ENCODE data around the gene MYO9B. TPM values are rescaled to one million over a fixed set of nuclear protein-coding genes. Genes with fewer than 3 reads are reported as not detected.

Gene MYO9B
- total RNA-seq, 1 donor from 2014 or later = 55.9 TPM

- TF ChIP-seq, protein P1, sequence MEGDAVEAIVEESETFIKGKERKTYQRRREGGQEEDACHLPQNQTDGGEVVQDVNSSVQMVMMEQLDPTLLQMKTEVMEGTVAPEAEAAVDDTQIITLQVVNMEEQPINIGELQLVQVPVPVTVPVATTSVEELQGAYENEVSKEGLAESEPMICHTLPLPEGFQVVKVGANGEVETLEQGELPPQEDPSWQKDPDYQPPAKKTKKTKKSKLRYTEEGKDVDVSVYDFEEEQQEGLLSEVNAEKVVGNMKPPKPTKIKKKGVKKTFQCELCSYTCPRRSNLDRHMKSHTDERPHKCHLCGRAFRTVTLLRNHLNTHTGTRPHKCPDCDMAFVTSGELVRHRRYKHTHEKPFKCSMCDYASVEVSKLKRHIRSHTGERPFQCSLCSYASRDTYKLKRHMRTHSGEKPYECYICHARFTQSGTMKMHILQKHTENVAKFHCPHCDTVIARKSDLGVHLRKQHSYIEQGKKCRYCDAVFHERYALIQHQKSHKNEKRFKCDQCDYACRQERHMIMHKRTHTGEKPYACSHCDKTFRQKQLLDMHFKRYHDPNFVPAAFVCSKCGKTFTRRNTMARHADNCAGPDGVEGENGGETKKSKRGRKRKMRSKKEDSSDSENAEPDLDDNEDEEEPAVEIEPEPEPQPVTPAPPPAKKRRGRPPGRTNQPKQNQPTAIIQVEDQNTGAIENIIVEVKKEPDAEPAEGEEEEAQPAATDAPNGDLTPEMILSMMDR (conservative IDR thresholded peaks at IDR 0.05; ENCODE audit: low read depth, low read length) = no peak
- H3K4me3 ChIP-seq (ENCODE audit: low read depth, low read length) = peak overlapping the region; percentile 95
Observed at GRCh38 chr19:17073869-17074633, 1.5 kb upstream of the MYO9B start.

GRCh38 chr19:17074634-17075034 lies 943 bp upstream of the MYO9B start:
- TF ChIP-seq, protein P1 (conservative IDR thresholded peaks at IDR 0.05; ENCODE audit: low read depth, low read length) = no peak
- DNase-seq (ENCODE audit: low read depth) = no peak
- peak overlapping the region; percentile 95 for H3K4me3 ChIP-seq (ENCODE audit: low read depth, low read length)

More at GRCh38 chr19:17073869-17074633, 1.5 kb upstream of the MYO9B start:
- DNase-seq (ENCODE audit: low read depth) = no peak

GRCh38 chr19:17075864-17076542 lies 426 bp downstream of the MYO9B start:
- H3K4me3 ChIP-seq (ENCODE audit: low read depth, low read length) = peak overlapping the region; percentile 84
- TF ChIP-seq, protein P1 (conservative IDR thresholded peaks at IDR 0.05; ENCODE audit: low read depth, low read length) = no peak
- DNase-seq (ENCODE audit: low read depth) = no peak

DNA sequence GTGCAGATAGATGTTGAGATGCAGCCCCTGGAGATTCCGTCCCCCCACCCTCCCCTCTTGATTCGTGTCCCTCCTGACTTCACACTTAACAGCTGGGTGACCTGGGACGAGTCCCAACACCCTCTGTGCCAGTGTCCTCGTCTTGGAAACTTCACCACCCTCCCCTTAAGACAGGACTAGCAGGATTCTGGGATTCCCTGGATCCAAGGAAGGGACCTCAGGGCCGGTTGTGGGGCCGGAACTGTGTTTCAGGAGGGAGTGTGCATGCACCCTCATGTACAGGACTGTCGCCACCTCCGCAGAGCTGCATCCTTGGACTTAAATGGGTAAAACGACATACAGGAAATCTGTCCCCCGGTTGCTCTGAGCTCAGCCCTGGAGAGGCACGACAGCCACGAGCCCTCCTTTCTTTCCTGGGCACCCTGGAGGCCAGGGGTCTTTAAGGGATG lies 990 bp downstream of the MYO9B start:
- TF ChIP-seq, protein P1 (conservative IDR thresholded peaks at IDR 0.05; ENCODE audit: low read depth, low read length) = no peak
- DNase-seq (ENCODE audit: low read depth) = no peak
- H3K4me3 ChIP-seq (ENCODE audit: low read depth, low read length) = peak overlapping the region; percentile 84

- TF ChIP-seq, protein P1 (conservative IDR thresholded peaks at IDR 0.05; ENCODE audit: low read depth, low read length) = no peak
- H3K4me3 ChIP-seq (ENCODE audit: low read depth, low read length) = no peak overlapping the region
- no peak for DNase-seq (ENCODE audit: low read depth)
Observed at GRCh38 chr19:17077447-17078028, 2.0 kb downstream of the MYO9B start.

DNA sequence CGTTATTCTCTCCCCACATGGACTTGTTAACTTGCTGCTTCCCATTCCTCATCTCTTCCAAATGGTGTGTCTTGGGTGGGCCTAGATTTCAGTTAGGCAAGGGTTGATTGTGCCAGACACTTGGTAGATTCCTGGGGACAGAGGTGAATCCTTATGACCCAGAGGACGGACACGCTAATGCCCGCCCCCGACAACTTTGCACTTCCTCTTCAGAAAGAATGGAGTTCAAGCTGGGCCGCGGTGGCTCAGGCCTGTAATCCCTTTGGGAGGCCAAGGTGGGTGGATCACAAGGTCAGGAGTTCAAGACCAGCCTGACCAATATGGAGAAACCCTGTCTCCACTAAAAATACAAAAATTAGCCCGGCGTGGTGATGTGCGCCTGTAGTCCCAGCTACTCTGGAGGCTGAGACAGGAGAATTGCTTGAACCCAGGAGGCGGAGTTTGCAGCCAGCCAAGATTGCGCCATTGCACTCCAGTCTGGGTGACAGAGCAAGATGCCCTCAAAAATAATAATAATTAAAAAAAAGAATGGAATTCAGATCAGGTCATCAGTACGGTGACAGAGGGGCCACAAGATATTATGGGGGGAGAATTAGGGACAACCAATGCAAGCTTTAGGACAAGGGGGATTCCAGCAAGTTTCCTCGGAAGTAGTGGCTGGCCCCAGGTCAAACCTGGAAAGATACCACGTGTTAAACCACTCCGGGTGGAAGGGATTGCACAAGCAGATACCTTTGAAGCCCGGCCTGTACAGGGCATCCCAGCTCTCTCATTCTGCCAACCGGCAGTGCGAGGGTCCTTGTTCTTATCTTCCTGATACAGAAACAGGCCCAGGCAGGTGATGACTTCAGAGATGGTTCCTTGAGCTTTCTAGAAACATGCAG lies 2.7 kb downstream of the MYO9B start:
- TF ChIP-seq, protein P1 (conservative IDR thresholded peaks at IDR 0.05; ENCODE audit: low read depth, low read length) = no peak
- no peak overlapping the region for H3K4me3 ChIP-seq (ENCODE audit: low read depth, low read length)
- DNase-seq (ENCODE audit: low read depth) = no peak
